Measurements from ENCODE around the gene IBA57.

Gene IBA57

DNA sequence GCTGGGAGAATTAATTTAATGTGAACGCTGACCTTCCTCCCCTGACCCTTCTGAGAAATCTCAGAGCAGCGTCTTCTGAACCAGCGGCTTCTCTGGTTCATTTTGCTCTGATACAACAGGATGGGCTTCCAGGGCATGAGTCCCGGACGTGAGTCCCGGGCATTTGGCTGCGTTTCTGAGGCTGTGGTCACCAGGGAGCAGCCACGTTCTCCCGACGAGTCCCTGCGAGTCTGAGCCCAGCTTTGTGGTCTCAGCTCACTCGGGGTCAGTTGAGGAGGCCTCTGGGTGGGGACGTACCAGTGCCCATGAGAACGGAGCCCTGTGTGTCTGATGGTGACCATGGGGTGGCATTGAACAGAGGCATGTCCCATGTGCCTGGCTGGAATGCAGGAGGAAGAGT, 24.6 kb downstream of the IBA57 start:
- FAIRE-seq: no peak
- no peak for DNase-seq (ENCODE audit: low spot score)

DNA sequence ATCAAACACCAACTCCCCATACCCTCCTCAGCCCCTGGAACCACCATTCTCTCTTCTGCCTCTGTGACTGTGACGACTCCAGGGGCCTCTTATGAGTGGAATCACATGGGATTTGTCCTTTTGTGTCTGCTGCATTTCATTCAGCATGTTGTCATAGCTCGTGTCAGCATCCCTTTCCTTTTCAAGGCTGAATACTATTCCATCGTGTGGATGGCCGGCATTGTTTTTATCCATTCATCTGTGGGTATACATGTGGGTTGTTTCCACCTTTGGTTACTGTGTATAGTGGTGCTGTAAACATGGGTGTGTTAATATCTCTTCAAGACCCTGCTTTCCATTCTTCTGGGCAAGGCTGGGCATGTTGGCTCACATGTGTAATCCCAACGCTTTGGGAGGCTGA, 25.2 kb downstream of the IBA57 start:
- DNase-seq (ENCODE audit: low spot score) (no peak), FAIRE-seq (no peak)

DNA sequence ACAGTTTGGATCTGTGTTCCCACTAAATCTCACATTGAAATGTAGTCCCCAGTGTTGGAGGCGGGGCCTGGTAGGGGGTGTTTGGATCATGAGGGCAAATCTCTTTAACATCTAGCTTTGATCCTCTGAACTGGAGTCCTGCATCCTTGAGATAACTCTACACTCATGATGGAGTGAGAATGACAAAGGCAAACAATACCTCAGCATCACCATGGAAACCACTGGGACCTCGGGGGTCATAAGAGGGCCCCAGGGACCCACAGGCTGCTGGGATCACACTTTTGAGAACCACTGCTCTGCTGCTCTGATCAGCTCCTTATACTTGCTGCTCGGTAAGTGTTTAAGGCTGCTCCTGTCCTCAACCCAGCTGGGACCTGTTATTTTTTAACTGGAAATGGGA, 28.8 kb downstream of the IBA57 start:
- FAIRE-seq (no peak), DNase-seq (ENCODE audit: low spot score) (no peak)

DNA sequence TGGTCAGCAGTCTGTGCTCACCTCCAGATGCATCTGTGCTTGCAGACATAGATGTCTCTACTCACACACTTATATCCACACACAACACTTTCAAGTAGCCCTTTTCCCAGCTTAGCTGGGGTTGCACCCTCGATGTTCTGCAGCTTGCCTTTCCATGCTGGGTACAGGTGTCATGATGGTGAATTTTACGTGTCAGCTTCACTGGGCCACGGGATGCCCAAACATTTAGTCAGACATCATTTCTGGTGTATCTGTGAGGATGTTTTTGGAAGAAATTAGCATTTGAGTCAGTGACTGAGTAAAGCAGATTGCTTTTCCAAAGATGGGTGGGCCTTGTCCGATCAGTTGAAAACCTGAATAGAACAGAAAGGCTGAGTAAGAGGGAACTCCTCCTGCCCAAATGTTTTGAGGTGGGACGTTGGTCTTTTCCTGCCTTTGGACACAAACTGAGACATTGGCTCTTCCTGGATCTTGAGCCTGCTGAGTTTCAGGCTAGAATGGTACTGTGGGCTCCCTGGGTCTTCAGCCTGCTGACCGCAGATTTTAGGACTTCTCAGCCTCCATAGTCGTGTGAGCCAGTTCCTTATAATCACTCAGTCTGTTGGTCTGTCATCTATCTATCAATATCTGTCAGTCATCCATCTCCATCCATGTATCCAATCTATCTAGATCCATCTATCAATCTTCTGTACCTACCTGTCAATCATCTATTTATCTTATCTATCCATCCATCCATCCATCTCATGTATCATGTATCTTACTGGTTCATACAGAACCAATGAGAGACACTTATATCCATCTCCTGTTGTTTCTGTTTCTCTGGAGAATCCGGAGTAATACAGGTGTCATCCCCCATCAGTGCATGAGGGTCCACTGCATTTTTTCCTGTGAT, 29.6 kb downstream of the IBA57 start:
- DNase-seq (ENCODE audit: low spot score) (no peak), FAIRE-seq (no peak)

DNA sequence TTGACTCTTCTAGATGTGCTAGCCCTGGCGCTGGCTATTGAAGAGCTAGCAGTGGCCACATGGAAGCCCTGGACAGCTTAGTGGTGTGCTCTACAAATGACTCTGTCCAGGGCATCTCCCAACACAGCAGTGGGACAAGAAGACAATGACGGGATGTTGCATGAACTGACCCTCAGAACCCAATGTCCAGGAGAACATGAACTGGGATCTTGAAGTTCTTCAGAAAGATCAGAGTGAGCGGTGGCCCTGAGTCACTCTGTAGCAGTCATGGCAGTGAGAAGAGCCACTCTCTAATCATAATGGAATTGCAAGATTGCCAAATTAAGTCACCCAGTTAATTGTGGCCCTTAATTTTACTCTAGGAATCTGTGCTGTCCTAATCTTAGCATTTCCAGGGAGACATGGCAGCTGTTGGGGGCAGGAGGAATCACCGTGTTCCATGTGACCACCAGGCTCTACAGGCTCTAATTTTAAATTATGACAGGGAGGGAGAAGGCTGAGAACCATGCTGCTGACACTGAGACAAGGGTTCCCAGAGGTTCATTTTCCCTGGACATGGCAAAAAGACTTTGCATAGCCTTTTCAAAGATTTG, 32.0 kb downstream of the IBA57 start:
- no peak for DNase-seq (ENCODE audit: low spot score)
- no peak for FAIRE-seq

DNA sequence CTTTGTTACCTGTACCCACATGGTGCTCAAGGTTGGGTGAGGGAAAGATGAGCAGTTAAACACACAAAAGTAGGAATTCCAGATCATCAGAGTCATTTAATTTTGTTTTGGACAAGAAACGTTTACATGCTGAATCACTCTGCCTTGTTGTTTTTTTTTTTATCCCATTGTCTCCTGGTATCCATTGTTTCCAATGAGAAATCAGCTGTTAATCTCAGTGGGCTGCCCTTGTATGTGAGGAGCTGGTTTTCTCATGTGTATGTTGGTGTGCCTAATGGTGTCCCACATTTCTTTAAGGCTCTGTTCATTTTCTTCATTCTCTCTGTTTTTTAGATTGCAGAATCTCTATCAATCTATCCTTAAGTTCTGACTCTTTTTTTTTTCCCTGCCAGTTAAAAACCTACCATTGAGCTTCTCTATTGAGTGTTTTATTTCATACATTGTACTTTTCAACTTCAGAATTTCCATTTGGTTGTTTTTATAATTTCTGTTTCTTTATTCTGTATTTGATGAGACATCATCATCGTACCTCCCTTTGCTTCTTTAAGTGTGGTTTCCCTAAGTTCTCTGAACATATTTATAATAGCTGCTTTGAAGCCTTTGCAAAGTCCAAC, 33.5 kb downstream of the IBA57 start:
- FAIRE-seq (no peak), DNase-seq (ENCODE audit: low spot score) (peak; percentile 55)

DNA sequence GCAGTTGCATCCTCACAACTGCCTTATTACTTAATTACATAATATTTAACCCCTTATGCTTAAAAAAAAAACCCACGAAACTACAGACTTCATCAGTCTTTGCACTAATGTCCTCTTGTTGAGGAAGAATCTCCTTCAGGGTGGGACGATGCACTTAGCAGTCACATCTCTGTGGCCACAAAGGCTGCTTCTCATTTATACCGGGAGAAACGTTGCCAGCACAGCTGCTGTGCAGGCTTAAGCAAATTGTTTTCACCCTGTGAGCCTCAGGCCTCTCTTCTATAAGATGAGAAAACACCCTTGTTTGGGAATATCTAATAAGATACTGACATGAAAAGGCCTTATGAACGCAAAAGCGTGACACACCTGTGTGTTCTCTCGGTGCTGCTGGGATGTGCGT, 39.4 kb downstream of the IBA57 start:
- no peak for DNase-seq (ENCODE audit: low spot score)
- FAIRE-seq: no peak

DNA sequence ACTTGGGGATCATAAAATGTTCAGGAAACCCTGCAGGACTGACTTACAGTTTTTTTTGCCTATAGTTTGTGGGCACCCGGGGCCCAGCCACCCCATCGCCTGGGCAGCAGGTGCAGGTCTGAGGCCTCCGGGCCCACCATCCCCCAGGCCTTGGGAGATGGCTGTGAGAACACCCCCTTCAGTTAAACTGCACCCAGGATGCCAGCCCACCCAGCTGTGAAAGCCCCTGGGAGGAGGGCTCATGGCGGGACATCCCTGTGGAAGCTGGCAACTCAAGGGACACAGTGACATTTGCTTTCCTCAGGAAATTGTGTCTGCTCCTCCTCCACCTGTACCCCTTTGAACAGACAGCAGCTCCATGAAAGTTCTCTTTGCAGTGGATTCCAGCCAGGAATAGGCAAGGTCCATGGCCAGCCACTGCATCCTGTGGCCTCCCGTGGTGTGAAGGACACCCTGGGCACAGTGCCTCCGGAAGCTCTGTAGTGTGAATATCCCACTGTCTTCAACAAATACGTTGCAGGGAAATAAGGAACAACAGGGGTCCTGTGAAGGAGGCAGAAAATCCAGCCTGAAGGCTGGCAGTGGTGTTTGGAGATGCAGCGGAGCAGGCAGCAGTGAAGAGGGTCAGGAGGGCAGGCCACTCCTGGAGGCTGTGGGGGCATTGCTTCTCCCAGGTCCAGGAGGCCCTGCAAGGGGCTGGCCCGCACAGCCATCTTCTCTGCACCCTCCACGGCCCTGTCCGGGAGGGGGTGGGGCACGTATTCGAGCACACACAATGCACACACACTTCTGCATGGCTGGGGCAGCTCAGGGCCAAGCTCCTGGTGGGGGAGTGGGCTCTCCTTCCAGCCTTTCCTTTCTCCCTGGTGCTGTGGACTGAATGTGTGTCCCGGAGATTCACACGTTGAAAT, 40.2 kb downstream of the IBA57 start:
- no peak for FAIRE-seq
- no peak for DNase-seq (ENCODE audit: low spot score)

DNA sequence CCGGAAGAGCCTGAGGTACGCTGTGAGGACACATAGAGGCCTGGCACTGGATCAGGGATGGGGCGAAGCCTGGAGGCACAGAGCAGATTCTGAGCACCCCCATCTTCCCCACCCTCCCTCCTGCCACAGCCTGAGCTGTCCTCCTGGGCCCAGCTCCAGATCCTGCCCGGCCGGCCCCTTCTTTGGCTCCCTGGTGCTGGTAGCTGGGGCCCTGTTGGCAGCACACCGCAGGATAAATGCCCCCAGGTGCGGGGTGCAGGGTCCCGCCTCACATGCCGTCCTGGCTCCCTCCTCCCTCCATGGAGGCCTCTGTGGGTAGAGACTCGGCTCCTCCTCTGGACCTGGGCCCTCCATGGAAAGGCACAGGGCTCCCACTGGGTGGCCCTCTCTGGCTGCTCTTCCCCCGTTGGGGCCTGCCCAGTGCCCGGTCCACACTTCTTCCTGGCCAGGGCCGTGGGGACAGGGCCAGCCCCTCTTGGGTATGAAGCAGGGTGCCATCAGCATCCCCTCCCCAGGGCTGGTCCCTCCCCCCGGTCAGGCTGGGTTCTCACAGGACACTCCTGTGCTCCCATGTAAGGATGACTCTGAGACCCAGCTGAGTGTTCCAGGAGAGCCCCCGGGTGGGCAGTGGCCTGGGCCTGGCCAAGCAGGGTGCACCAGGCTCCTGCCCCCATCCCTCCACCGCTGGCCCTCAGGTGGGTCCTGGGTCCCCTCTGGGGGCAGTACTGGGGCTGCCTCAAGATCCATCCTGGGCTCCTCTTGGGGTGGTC, 41.2 kb downstream of the IBA57 start:
- FAIRE-seq: no peak
- no peak for DNase-seq (ENCODE audit: low spot score)

DNA sequence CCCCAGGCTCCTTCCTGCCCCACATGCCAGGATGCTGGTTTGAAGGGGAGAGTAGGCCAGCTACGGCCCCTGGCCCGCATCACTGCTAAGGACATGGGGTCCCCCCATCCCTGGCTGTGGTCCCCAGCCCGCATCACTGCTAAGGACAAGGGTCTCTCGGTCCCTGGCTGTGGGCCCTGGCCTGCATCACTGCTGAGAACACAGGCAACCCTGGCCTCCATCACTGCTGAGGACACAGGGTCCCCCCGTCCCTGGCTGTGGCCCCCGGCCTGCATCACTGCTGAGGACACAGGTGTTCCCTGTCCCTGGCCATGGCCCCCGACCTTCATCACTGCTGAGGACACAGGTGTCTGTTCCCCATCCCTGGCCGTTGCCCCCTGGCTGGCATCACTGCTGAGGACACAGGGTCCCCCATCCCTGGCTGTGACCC, 41.8 kb downstream of the IBA57 start:
- DNase-seq (ENCODE audit: low spot score) (no peak), FAIRE-seq (no peak)

DNA sequence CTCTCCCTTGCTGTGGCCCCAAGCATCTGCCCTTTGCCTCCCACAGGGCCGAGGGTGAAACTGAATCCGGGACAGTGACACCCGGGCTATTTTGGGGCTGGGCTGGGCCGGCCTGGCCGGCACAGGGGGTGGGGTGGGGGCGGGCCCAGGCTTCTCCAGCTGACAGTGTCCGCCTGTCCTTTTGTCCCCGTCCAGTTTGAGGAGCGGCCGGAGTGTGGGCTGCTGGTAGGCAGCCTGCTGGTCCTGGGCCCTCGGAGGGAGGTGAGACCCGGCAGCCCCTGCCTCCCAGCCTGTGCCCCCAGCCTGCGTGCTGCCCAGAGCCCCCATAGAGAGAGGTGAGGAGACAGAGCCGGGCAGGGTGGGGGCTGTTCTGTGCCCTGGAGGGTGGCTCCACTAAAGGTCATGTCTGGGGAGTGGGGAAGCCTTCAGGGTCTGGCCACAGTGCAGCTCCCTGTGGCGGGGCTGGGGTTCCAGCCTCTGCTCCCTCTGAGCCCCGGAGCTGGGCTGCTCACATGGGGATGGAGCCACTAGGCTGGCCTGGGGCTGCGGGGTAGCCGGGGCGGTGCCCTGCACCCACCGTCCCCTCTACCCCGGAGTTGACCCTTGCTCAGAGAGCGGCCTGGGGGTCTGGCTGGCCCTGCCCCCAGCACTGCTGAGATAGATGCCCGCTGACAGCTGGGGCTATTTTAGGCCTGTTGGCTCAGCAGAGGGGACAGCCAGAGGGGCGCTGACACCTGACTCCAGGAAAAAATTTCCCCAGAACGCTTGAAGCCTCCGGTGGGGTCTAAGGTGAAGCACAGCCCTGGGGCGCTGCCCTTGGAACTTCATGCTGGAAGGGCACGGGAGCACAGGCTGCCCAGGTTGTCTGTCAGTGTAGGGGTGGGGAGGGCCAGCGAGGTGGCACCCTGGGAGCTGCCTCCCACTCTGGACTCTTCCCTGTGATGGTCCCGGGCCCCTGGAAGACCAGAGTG, 42.5 kb downstream of the IBA57 start, which contains the start of gene OBSCN:
Gene OBSCN (plus strand): TSS at position 194 of the 971 bp plus-strand sequence. CDS start 3,740 bp downstream, outside the sequence.
- DNase-seq (ENCODE audit: low spot score) (no peak), FAIRE-seq (no peak)

DNA sequence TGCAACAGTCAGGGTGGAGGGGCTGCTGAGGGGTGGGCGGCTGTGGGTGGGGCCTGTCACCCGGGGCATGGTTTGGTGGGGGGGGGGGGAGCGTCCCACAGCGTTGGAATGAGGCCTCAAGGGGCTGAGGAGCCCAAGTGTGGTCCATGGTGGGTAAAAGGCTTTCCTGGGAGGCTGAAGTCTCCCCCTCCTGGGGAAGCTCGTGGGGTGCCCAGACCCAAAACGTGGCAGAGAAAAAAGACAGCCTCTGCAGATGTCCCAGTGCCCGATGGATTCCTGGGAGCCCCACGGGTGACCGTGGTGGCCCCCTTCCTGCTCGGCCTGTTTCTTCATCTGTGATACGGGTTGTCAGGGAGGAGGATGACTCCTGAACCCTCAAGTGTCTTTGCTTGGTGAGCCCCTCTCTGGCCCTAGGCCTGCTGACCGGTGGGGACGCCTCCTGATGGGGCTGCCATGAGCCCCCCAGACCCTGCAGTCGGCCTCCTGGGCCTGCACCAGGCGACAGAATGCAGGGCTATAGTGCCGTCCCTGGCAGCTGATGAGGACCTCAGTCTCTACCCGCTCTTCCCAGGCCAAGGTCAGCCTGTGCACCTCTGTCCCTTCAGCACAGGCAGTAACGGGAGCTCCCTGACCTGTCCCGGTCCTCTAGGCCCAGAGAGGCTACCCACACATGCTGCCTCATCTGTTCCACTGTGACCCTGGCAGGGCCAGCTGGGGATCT, 43.4 kb downstream of the IBA57 start:
- DNase-seq (ENCODE audit: low spot score) (no peak), FAIRE-seq (no peak)

DNA sequence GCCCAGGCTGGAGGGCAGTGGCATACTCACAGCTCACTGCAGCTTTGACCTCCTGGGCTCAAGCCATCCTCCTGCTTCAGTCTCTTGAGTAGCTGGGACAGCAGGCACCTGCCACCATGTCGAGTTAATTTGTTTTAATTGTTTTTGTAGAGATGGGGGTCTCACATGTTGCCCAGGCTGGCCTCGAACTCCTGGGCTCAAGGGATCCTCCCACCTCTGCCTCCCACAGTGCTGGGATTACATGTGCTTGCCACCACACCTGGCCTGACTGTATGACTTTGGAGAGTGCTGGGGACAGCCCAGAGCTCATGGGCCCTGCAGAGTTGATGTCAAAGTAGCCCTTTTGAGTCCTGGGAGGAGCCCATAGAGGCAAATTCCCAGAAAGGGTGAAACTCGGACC, 44.1 kb downstream of the IBA57 start:
- no peak for FAIRE-seq
- DNase-seq (ENCODE audit: low spot score): no peak

DNA sequence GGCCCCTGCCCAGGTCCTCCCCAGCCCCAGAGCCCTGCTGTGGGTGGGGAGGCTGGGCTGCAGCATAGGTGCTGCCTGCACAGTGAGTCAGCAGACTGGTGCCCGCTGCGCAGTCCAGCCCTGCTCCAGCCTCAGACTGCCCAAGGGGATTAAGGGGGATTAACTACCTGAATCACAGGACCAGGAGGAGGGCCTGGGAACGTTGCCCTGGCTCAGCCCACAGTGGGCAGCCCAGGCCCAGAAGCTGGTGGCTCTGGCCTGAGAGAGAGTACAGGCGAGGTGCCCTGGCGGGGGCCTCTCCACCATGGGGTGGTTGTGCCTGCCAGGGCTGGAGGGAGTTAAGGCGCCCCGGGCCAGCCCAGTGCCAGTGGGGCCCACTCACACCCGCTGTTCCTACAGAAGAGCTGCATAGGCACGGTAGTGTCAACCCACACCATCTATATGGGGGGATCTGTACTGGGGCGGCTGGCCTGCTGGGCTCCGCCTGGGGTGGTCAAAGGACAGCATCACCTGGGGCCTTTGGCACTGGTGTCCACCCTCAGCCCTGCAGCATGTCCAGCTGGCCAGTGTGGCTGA, 44.6 kb downstream of the IBA57 start:
- FAIRE-seq (no peak), DNase-seq (ENCODE audit: low spot score) (no peak)

DNA sequence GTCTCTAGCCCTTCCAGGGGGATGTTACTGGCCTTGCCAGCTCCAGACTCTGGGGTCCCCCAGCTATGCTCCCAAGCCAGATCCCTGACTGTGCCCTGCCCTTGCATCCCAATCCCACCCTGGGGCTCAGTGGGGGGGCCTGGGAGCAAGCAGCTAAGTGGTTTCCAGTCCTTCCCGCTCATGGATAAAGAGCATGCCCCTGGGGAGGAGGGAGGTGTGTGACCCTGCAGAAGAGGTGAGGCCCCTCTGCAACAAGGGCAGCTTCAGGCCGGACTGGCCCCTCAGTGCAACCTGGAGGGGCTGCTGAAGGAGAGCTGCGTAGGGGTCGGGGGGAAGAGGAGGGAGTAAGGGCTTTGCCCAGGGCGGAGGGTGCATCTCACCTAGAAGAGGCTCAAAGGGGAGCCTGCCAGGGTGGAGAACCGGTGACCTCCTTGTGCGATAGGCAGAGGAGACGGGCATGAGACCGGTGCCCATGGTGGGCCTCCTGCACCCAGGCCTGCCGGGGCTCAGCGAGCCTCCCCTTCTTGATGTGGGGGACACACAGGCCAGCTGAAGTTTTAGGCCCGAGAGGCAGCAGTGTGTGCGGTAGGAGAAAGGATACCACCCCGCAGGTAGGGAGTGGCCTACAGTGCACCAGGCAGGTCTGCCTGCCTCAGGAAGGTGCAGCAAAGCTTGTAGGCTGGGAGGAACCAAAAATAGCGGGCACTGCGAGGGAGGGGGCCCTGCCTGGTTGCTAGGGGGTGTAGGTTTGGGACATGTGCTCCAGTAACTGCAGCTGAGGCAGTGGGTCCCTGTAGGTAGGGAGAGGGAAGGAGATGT, 45.3 kb downstream of the IBA57 start:
- FAIRE-seq: no peak
- DNase-seq (ENCODE audit: low spot score): no peak

DNA sequence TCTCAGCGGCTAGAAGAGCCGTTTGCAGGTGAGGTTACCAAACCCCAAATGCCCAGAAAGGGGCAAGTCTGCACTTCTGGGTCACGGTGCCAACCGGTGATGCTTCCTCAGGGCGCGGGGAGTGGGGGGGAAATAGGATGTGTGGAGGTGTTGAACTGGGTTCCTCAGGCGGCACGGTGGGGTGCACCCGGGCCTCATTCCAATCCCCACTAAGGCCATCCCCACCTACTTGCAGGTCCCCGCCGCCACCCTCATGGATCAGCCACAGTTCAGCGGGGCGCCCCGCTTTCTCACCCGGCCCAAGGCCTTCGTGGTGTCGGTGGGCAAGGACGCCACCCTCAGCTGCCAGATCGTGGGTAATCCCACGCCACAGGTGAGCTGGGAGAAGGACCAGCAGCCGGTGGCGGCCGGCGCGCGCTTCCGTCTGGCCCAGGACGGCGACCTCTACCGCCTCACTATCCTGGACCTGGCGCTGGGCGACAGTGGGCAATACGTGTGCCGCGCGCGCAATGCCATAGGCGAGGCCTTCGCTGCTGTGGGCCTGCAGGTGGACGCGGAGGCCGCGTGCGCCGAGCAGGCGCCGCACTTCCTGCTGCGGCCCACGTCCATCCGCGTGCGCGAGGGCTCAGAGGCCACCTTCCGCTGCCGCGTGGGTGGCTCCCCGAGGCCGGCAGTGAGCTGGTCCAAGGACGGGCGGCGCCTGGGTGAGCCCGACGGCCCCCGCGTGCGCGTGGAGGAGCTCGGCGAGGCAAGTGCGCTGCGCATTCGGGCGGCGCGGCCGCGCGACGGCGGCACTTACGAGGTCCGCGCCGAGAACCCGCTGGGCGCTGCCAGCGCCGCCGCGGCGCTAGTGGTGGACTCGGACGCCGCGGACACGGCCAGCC, 46.2 kb downstream of the IBA57 start:
- DNase-seq (ENCODE audit: low spot score): no peak
- no peak for FAIRE-seq

All from urothelium cell line (cell line).